ENCODE results near the gene ADAMTS9. TPM values are rescaled to one million over a fixed set of nuclear protein-coding genes. Genes with fewer than 3 reads are reported as not detected.

The ADAMTS9 gene
- total RNA-seq, 4 donors from 2014 or later, result 136 to 1,116 (median 230) TPM

DNA sequence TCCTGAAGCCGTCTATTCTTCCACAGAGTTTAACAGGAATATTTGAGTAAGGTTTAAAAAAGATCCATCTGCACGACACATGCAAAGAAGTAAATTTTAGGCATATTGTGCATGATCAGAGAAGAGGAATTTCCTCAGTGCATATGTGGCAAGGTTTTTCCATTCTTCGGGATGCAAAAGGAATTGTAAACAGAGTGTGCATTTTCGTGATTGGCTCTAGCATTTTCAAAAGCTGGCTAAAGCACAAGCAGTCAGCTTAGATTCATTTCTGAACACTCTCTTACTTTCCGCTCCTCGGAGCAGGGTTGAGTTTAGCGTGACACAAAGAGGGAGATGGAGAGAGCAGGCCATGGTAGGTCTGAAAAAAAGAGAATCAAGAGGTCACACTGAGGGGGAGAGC is 128.2 kb downstream of the ADAMTS9 start:
- DNase-seq (ENCODE audit: low spot score), result no peak
- TF ChIP-seq, protein P1, sequence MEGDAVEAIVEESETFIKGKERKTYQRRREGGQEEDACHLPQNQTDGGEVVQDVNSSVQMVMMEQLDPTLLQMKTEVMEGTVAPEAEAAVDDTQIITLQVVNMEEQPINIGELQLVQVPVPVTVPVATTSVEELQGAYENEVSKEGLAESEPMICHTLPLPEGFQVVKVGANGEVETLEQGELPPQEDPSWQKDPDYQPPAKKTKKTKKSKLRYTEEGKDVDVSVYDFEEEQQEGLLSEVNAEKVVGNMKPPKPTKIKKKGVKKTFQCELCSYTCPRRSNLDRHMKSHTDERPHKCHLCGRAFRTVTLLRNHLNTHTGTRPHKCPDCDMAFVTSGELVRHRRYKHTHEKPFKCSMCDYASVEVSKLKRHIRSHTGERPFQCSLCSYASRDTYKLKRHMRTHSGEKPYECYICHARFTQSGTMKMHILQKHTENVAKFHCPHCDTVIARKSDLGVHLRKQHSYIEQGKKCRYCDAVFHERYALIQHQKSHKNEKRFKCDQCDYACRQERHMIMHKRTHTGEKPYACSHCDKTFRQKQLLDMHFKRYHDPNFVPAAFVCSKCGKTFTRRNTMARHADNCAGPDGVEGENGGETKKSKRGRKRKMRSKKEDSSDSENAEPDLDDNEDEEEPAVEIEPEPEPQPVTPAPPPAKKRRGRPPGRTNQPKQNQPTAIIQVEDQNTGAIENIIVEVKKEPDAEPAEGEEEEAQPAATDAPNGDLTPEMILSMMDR (IDR thresholded peaks at IDR 0.05), result no peak
- ATAC-seq (ENCODE audit: low FRiP score), result no peak

DNA sequence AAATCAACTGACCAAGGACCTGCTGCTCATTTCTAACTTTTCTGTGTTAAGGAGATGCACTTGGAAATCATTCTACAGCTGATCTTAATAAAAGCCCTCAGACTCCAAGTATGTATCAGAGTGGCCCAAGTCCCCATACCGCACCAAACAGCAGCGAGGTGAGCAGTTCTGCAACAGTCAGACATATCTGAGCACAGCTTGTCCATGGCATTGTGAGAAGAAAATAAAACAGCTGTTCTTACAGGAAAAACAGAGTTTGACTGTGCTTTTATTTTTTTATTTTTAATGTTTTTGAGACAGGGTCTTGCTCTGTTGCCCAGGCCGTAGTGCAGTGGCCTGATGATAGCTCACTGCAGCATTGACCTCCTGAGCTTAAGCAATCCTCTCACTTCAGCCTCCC is 131.8 kb downstream of the ADAMTS9 start:
- ATAC-seq (ENCODE audit: low FRiP score) (no peak), DNase-seq (ENCODE audit: low spot score) (no peak)

DNA sequence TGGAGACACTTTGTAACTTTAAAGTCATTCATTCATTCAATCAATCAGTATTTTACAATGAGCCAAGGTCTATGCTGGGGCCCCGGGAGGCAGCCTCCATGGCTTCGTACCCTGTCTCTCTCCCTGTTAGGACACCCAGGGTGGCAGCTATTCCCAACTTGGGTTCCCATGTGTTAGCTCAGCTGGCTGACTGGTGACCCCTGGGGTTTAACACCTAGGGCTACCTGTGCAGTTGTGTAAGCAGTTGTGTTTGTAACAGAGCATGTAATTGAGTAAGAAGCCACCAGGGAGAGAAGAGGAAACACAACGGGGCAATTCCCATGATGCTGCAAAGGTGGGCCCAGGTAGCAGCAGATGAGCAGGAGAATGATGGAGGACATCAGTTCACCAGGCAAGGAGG is 132.4 kb downstream of the ADAMTS9 start:
- DNase-seq (ENCODE audit: low spot score), result no peak
- TF ChIP-seq, protein P1 (IDR thresholded peaks at IDR 0.05), result no peak

More for the DNA sequence above, 131.8 kb downstream of the ADAMTS9 start:
- TF ChIP-seq, protein P1 (IDR thresholded peaks at IDR 0.05), result no peak

DNA sequence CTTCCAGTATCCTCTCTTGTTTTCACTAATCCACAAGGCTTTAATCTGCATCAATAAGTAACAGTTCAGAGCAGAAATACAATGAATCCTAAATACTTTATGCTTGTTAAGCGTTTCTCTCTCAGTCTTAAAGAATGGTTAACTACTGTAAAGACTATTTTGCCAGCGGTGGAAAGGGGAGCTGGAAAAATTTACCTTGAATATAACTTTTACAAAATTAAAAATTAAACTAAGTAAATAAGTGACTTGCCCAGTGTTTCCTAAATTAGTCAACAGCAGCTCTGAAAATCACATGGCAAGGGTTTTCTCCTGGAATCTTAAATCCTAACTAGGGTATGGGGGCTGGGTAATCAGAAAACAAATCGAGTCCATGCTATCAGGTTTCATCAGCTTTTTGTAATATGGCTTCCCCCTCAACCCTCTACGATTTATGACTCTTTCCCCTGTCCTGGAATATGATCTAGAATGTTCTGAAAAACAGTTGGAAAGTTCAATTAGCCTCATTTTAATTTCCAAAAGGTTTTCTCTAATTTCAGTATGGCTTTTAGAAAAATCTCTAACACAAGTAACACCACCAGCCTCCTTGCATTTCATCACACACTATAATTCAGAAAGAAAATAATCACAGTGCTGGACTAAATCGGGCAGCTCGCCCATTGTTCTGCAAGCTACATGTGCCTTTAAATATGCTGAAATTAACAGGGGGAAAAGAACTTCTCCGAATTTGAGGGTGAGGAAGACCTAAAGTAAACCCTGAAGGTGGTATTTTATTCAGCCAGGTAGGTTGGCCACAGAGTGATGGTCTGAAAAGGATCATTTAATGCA is 133.5 kb downstream of the ADAMTS9 start:
- TF ChIP-seq, protein P1 (IDR thresholded peaks at IDR 0.05), result no peak

More for the DNA sequence above, 132.4 kb downstream of the ADAMTS9 start:
- no peak for ATAC-seq (ENCODE audit: low FRiP score)

DNA sequence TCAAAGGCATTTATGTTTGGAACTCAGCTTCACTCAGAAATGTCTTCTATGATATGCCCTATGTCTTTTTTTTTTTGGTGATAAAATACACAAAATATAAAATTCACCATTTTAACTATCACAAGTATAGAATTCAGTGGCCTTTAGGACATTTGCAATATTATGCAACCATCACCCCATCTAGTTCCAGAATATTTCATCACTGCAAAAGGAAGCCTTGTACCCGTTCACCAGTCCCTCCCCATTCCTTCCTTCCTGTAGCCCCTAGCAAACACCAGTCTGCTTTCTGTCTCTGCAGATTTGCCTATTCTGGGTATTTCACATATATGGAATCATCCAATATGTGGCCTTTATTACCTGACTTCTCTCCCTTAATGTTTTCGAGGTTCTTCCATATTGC is 134.8 kb downstream of the ADAMTS9 start:
- TF ChIP-seq, protein P1 (IDR thresholded peaks at IDR 0.05), result no peak
- DNase-seq (ENCODE audit: low spot score) (no peak), ATAC-seq (ENCODE audit: low FRiP score) (no peak)

More for the DNA sequence above, 133.5 kb downstream of the ADAMTS9 start:
- DNase-seq (ENCODE audit: low spot score), result no peak
- ATAC-seq (ENCODE audit: low FRiP score), result no peak

DNA sequence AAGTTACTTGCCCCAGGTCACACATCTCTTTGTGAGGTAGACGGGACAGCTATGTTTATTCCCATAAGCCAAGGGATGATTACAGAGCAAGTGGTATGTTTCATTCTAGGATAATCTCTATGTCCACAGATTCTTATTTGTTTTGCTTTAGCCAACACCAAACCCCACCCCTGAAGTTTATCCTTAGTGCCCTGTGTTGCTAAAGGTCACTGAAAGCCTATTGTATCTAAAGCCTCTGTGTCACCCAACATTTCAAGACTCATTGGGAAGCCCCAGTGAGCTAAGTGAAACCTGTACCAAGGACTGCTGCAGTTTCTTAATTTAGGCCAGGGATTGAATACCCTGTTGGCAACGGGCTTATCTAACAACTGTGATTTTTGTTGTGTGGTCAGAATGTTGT is 135.6 kb downstream of the ADAMTS9 start:
- TF ChIP-seq, protein P1 (IDR thresholded peaks at IDR 0.05), result no peak
- no peak for ATAC-seq (ENCODE audit: low FRiP score)

DNA sequence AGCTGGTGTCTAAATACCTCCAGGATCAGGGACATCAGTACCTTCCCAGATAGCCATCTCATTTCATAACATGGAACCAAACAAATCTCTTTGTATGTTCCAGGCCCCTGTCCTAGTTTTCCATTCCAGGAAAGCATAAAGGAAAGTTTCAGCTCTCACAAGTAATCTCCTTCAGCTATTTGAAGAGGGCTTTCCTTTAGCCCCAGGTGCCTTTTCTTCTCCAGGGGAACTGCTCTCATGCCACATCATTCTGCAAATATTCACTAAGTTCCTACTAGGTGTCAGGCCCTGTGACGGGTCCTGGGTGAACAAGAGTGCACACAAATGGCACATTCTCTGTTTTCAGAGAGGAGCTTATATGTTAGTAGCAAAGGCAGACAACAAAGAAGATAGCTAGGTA is 136.1 kb downstream of the ADAMTS9 start:
- ATAC-seq (ENCODE audit: low FRiP score) (no peak), DNase-seq (ENCODE audit: low spot score) (no peak)
- TF ChIP-seq, protein P1 (IDR thresholded peaks at IDR 0.05), result no peak

More for the DNA sequence above, 135.6 kb downstream of the ADAMTS9 start:
- no peak for DNase-seq (ENCODE audit: low spot score)
